AG08396 (cell line): ENCODE results near the gene TCIRG1.

ENCODE experiments used
- DNase-seq: peaks from one replicate; pipeline ENCODE4 v3.0.0; 2012; ENCODE audit warnings: low spot score, mixed read lengths

The TCIRG1 gene

DNA sequence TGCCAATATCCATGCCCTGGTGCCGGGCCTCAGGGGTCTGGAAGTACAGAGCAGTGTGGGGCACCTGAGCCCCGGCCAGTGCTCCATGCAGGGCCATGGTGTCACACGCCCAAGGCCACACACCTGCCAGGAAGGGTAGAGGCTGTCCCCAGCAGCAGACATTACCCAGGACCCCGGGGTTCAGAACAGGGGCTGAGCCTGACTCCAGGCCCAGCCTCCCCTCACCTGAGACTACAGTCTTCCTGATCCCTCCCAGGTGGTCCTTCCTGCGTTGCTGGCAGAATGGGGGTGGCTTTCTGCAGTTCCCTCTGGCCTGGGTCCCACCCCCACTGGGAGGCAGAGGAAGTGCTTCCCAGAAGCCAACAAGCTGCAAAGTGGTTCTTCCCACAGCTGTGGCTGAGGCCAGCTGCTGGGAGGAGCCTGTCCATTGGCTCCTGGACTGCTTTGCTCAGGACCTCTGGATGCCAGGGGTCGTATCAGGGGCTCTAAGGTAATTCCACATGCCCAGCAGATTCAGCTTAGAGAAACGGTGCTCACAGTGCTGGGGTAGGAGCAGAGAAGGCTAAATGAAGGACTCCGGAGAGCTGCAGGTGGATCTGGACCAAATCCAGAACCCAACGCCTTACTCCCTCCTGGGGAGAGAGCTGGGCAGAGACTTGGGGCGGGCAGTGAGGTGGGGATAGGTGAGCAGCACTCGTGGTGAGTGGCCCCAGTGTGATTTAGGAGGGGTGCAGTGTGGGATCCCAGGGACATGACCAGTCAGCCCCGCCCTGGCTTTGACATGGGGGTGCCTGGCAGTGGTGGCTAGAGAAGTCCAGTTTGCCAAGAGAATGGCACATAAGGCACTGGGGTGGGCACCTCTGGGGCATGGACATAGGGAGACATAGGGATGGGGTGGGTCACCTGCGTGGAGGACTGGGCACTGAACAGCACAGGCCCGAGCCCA is 12.6 kb downstream of the TCIRG1 start:
- DNase-seq = peak; percentile 20

DNA sequence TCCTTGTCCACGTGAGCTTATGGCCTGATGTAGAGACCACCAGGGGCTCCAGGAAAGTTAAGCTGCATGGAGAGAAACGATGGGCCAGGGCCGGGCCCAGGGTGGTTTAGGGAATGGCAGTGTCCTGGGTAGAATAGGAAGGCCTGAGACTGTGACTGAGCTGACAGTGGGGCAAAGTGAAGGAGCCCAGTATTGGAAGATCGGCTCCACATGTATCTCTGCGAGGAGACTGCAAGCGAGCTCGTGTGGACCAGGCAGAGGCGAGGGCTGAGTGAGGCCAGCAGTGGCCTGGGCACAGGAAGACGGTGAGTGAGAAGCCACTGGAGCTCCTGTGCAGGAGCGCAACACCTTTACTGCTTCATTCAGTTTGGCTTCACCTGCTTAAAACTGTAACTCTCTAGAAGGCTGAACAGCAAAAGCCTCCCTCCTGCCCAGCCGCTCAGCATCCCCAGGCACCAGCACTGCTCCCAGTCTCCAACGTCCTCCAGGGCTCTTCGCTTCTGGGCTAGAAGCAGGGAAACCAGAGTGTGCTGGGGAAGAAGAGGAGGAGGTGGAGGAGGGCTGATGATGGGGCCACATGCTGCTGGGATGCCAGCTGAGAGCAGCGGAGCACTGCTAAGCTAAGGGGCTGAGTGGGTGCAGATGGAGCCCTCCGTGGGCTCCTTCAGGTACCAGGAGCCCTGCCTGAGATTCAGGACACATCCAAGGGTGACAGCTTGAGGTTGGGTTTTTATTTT is 13.5 kb downstream of the TCIRG1 start:
- no peak for DNase-seq

DNA sequence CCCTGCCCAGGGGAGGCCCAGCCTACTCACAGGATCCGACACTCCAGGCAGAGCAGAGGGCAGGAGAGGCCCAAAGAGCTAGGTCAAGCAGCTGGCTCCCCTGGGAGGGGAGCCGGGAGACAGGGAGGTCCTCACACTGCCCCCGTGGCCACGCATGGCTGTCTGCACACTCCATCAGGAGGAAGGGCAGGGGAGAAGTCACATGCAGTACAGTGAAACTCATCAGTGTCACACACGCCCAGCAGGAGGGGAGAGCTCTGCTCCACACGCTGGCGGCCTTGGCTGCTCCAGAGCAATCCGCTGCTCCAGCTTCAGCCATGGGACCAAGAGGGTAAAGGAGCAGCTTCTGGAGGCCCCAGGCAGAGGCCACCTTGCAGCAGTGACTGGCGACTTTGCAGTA is 14.3 kb downstream of the TCIRG1 start:
- DNase-seq = no peak

DNA sequence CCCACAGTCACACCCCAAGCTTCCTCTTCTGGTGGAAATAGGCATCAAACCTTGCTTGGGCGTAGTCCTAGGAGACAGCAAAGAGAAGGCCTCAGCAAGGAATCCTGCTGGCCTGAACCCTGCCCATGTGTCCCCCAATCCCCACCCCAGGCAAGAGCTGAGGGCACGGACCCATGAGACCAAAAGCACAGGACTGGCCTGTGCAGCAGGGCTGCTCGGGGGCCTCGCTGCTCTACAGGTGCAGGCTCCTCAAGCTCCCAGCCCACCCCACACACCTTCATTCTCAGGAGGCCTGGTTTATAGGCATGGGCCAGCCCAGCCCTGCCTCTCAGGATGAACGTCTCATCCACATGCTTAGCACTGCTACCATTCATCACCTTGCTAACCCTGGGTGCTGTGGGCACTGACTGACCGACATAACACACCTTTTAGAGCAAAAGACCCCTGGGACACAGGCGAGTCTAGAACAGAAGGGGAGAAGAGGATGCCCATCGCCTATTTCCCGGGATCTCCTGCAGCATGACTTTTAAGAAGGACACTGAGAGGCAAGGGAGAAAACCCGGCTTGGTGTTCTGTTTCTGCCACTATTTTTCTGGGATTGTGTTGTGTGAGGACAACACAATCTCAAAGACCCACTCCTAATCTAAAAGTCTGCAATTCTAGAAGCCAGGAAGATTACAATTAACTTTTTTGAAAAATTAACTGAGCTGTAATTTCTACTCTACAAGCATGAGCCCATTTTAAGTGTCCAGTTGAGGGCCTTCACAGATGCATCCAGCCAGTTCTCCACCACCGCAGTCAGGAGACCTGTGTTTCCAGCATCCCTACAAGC is 15.4 kb downstream of the TCIRG1 start:
- no peak for DNase-seq

DNA sequence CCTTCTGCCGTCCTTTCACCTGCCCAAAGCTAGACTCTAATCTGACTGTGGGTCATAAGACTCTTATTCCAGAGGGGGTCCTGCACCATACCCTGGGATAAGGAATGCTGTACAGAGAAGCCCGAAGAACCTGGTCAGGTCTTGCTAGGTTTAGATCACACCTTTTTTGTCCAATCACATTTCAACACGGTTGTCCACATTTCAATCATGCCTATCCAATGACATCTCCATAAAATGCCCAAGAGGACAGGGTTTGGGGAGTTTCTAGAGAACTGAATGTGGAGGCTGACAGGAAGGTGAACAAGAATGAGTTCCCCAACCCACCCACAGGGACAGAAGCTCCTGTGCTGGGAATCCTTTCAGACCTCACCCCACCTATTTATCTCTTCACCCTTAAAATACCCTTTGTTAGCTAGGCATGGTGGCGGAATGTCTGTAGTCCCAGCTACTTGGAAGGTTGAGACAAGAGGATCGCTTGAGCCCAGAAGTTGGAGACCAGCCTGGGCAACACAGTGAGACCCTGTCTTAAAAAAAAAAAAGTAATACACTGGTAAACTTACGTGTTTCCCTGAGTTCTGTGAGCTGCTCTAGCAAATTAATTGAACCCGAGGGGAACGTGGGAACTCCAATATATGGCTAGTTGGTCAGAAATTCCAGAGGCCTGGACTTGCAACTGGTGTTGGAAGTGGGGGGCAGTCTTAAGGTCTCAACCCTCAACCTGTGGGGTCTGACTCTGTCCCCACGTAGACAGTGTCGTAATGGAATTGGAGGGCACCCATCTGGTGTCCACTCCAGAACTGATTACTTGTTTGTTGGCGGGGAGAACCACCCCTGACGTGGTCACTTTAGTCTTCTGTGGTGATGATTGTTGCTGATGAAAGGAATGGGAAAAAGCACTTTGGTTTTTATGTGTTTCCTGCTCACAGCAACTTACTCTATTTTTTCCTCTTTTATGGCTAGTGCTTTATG is 17.8 kb downstream of the TCIRG1 start:
- no peak for DNase-seq

DNA sequence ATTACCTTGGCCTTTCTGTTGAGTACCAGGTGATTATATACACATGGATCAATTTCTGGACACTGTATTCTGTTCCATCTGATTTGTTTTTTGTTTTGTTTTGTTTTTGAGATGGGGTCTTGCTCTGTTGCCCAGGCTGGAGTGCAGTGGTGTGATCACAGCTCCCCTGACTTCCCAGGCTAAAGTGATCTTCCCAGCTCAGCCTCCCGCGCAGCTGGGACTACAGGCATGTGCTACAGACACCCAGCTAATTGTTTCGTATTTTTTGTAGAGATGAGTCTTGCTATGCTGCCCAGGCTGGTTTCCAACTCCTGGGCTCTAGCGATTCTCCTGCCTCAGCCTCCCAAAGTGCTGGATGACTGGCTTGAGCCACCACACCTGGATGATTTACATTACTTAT is 19.0 kb downstream of the TCIRG1 start:
- DNase-seq = no peak

DNA sequence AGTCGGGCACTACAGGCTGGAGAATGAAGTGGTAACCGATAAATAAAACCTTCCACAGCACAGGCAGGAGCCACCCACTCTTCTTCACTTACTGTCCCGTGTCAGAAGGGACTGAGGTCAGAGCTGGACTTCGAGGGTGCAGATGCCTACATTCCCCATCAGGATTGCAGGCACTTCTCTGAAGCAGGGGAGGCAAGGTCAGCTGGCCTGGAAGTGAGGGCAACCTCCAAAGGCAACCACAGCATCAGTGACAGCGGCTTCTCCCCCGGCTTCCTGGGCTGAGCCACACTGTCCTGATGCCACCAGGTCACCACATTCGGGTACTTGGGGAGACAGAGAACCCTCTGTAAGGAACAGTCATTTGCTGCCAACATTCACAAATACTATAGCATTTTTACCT is 22.7 kb downstream of the TCIRG1 start:
- no peak for DNase-seq

DNA sequence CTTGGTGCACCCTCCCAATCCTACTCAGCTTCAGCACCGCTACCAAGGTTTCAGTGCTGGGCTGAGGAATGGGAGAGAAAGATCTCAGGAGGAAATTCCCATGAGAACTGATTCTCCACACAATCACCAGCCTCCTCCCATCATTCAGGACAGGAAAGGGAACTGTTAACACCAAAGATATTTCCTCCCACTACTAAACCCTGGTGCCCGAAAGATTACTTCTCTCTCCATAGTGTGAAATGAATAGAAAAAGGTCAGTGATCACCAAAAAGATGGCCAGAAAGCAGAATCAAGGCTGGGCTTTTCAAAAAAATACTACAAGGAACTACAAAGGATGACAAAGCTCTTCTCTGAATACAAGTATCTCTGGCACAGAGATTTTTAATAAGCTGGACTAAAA is 26.1 kb downstream of the TCIRG1 start:
- no peak for DNase-seq

DNA sequence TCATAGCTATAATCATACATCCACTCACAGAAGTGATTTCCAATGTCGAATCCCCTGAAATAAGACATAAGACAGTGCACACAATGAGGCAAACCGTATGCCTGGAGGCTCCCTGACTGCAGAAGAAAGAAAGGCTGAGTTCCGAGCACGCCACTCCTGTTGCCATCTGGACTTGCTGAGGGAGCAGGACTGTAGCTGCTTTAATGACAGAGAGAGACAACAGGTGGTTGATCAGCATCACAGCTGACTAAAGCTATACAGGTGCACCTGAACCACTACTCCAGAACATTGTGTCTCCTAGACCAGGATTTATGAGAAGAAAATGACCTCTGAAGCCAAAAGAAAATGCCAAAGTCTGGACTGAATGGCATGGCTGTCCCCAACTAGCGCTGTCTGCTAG is 27.0 kb downstream of the TCIRG1 start:
- no peak for DNase-seq

DNA sequence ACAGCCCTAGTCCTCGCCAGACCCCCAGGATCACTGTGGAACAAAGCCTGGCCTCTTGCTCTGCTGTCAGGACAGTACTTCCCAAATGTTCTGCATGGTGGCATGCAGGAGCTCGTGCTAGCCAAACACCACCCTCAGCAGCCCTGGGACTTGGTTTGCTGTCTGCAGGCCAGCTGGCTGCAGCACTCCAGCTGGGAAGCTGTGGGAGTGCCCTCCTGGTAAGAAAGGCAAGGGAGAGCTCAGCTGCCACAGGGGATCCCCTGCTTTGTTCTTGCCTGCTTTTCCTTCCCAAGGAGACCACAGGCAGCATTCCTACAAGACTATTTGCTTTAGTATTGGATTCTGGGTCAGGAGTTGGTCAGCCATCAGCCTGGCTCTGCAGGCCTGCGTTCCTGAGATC is 27.9 kb downstream of the TCIRG1 start:
- DNase-seq = no peak

DNA sequence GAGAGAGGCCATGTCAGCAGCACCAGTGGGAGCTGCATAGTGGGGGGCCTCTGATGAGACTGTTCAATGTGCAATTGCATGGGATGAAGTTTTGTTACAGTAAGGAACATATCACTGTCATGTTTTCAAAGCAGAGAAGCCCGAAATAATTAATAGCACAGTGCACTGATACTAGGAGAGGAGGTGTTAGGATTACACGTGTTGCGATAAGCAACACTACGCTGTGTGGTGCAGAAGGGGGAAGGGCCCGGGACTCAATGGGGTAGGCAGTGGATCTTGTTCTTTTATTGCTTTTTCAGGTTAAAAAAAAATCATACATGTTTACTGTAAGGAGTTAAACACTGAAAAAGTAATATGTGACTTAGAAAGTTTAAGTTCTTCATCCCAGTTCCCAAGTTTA is 29.2 kb downstream of the TCIRG1 start:
- DNase-seq = no peak

DNA sequence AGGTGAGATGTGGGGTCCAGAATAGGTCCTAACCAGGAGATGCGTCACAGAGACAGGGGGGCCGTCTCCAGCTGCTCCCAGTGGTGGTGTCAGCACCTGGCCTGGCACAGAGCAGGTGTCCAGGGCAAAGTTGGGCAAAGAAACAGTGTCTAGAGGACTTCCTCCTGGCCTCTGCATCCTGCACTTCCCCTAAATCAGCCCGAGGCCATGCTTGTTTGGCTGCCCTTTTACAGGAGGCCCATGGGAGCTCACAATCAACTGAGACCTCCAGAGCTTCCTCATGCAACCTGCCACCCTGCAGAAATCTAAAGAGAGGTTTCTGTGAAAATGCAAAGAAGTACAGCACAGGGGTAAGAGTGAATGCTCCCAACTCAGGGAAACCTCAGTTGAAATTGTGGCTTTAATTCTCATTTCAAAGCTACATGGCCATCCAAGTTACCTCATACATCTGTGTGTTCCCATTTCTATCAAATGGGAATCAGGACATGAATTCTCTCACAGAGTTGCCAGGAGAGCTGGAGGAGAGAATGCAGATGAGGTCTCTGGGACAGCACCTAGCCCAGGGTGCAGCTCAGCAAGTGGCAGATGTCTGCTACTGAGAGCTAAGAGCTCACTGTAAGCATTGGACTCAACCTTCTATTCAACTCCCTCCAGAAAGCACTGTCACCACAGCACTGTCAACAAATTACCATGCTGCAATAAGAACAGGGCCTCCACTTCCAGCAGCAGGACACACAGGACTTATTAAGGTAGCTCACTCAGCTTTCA is 32.6 kb downstream of the TCIRG1 start:
- no peak for DNase-seq

DNA sequence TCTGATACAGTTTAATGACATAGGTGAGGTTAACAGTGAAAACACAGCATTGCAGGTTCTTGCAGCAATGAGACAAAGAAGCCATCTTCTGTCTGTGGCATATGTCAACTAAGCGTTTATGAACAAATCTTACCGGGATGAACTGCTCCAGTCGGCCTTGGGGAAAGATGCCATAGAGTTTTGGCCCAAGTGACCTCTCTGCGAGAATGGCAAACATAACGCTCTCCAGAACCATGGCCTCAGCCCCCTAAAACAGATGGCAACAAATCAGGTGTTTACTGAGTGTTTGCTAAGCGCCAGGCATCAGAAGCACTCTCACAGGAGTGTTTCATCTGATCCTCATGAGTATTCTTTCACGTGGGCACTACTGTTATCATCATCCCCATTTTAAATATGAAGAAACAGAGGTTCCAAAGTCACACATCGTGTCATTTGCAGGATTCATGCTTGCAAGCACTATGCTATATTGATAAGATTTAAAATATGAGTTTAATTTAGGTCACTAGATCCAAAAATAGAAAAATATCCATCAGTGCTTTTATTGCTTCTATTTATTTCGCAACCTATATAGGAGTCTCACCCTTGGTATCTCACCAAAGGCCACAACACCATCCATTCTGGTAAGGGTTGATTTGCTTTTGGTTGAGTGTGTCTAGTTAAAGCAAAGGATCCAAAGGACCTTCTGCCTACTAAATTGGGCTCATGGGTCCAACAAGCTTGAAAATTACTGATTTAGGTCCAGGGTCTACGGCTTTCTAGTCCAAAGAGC is 35.9 kb downstream of the TCIRG1 start:
- DNase-seq = no peak

DNA sequence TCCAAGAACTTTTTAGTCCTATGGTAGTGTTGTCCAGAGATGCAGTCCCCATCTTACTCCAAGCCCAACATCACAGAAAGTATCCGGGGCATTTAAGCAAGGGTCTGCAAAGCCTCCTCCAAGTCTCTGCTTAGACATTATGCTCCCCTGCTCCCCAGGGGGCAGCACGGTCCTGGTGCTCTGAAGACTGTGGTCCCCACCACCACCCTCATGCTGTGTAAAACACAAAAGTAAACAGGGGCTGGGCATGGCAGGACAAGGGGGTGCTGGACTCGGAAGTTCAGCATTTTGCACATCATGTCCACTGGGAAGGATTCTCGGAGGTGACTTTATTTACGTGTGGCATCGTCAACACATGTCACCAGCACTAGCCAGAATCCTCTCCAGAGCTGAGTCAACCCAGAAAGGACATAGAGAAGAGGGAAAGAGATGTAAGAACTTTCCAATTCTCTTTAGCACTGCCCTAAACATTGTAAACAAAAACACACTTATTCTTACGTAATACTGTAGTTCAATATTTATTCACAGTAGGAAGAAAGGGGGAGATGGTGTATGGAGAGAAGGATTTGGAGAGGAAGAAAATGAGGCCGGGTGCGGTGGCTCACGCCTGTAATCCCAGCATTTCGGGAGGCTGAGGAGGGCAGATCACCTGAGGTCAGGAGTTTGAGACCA is 37.7 kb downstream of the TCIRG1 start:
- no peak for DNase-seq

DNA sequence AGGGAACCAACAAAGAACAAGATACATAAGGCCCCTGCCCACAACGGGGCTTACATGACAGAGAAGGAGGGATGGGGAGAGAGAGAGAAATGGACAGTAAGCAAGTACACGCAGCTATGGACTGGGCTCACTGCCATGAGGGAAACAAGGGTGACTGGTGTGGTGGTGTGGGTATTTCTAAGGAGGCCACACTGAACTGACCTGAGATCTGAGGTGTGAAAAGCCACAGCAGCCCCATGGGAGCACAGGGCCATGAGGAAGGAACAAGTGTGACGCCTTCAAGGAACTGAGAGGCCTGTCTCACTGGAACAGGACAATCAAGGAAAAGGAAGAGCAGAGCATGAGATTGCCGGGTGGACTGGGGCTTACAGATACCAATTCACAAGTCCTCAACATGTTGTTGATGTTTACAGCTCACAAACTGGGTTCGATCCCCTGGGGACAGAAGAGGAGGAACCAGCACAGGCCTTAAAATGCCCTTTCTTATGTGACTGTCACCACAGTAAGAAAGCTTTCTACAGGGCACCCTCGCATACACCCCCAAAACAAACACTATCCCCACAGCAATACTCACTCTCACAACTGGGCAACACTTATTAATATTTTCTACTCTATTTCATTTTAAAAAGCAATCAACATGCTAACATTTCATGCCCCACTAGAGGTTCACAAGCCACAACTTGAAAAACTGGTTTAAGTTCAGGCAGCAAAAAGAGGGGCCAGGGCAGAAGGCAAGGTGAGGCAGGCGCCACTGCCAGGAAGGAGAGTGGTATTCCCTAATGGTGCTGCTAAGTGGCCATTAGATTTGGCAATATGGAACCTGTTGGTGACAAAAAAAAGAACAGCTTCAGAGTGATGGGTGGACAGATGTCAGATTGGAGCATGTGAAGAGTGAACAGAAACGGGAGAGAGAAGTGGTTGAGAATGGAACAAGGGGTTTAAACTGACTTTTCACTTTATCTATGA is 39.1 kb downstream of the TCIRG1 start:
- no peak for DNase-seq

DNA sequence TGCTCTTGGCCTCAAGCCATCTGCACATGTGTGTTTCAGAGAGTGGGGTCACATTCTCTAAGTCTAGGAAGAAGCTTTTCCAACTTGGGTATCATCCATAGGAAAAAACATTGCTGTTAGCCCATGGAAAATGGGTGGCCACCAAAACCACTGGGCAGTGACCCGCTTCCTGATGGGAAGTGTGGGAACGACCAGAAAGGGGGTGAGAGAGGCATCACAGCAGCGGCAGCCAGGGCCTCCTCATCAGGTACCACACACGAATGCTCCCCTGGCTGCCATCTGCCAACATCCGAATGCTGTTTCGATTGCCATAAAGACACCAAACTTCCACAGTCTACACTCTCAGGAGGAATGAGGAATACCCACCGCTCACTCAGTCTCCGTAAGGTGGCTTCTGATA is 42.0 kb downstream of the TCIRG1 start:
- no peak for DNase-seq

DNA sequence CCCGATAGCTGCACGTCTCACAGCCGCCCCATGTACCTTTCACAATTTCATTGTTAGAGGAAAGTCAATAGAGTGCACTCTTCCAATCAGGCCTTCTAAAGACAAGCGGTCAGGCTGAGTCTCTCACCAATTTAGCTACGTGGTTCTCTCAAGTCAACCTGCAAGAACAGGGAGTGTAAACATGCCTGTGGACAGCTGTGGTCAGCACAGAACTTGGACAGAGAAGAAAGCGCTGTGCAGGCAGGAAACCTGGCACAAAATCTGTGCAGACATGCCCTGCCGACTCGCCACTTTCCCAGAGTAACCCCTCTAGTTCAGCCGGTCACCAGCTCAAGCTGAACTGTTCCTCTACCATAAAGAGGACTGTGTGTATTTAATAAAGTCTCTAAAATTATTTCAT is 42.9 kb downstream of the TCIRG1 start:
- no peak for DNase-seq

DNA sequence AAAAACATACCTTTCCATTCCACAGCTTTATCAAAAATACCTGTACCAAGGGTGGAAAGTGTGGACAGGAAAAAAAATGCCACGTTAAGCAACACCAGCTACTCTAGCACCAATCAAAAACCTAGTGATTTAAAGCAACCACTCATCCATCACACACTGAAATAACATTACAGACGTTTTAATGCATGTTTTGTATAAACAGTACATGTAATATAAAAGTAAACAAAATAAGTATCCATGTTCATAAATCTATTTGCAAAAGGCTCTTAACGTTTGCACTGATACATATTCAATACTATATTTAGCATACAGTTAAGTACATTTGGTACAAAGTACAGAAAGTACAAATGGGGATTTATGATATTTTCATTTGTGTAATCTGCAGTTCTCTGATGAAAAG is 43.7 kb downstream of the TCIRG1 start:
- DNase-seq = no peak
